Liver (tissue), 3 donors: ENCODE data around the gene UBALD1.

Source experiments
- FOXA1 ChIP-seq: IDR thresholded peaks from 2 replicates; pipeline ENCODE4 v1.6.1; 2016; ENCODE audit warnings: antibody characterized with exemption
- HNF4G ChIP-seq: IDR thresholded peaks from 2 replicates; pipeline ENCODE4 v1.6.1; 2016; ENCODE audit warnings: antibody characterized with exemption
- JUND ChIP-seq, 2 donors: IDR thresholded peaks; 2 replicates each; pipeline ENCODE4 v1.6.1; 2016; ENCODE audit warnings: antibody characterized with exemption in 2 of 2
- NR2F2 ChIP-seq: IDR thresholded peaks from 2 replicates; pipeline ENCODE4 v1.6.1; 2016; ENCODE audit warnings: antibody characterized with exemption
- RXRA ChIP-seq, 2 donors: IDR thresholded peaks; 2 replicates each; pipeline ENCODE4 v1.6.1; 2017 to 2018; ENCODE audit warnings: antibody characterized with exemption in 2 of 2, mild to moderate bottlenecking in 1 of 2
- SP1 ChIP-seq: IDR thresholded peaks from 2 replicates; pipeline ENCODE4 v1.6.1; 2018; ENCODE audit warnings: antibody characterized with exemption, mild to moderate bottlenecking
- TAF1 ChIP-seq: conservative IDR thresholded peaks from 2 replicates; pipeline ENCODE4 v1.6.1; 2016; ENCODE audit warnings: antibody characterized with exemption, mild to moderate bottlenecking
- YY1 ChIP-seq: IDR thresholded peaks from 2 replicates; pipeline ENCODE4 v1.6.1; 2016; ENCODE audit warnings: antibody characterized with exemption, mild to moderate bottlenecking
- TF ChIP-seq, protein P1 (sequence below): IDR thresholded peaks from 2 replicates; pipeline ENCODE4 v1.6.1; 2016; ENCODE audit warnings: antibody characterized with exemption
- TF ChIP-seq, protein P2 (sequence below): fragments of 150-350 bp; IDR thresholded peaks from 2 replicates; pipeline ENCODE4 v1.5.1; 2017; ENCODE audit warnings: improper control_type of control experiment, low read depth, low read length; ENCODE audit not compliant: missing input control
- TF ChIP-seq, protein P3 (sequence below): IDR thresholded peaks from 2 replicates; pipeline ENCODE4 v1.6.1; 2016; ENCODE audit warnings: antibody characterized with exemption, mild to moderate bottlenecking
- TF ChIP-seq, protein P4 (sequence below): IDR thresholded peaks from 2 replicates; pipeline ENCODE4 v1.6.1; 2016; ENCODE audit warnings: antibody characterized with exemption
- donor health status: healthy.
- donor health status: healthy.

DNA sequence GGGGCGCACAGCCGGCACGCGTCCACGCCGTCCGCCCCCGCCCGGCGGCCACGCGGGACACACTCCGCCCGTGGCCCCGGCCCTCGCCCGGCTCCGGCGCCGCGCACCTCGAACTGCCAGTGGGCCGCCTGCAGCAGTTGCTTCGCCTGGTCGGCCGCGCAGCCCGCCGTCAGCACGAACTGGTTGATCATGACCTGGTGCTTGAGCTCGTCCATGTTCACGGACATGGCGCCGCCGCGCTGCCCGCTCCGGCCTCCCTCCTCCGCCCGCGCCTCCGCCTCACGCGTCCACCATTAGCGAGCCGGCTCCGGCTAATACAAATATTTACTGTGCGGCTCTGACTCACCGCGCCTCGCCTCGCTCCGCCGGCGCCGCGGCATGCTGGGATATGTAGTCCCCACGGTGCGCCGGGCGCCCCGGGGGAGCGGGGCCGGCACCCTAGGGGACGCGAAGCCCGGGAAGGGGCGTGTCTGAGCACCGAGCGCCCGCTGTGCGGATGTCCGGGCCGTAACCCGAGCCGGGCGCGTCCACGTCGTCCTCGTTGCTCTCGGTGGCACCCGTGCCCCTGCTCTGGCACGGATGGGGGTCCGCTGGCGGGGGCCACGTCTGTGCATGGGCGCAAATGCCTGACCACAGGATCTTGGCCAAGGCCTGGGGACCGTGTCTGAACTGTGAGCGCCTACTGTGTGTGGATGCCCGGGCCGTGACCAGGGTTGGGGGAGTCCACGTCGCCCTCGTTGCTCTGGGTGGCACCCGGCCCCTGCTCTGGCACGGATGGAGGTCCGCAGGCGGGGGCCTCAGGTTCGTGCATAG, at the start of gene UBALD1:
- TF ChIP-seq, protein P1, sequence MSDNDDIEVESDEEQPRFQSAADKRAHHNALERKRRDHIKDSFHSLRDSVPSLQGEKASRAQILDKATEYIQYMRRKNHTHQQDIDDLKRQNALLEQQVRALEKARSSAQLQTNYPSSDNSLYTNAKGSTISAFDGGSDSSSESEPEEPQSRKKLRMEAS: no peak
- TF ChIP-seq, protein P2, sequence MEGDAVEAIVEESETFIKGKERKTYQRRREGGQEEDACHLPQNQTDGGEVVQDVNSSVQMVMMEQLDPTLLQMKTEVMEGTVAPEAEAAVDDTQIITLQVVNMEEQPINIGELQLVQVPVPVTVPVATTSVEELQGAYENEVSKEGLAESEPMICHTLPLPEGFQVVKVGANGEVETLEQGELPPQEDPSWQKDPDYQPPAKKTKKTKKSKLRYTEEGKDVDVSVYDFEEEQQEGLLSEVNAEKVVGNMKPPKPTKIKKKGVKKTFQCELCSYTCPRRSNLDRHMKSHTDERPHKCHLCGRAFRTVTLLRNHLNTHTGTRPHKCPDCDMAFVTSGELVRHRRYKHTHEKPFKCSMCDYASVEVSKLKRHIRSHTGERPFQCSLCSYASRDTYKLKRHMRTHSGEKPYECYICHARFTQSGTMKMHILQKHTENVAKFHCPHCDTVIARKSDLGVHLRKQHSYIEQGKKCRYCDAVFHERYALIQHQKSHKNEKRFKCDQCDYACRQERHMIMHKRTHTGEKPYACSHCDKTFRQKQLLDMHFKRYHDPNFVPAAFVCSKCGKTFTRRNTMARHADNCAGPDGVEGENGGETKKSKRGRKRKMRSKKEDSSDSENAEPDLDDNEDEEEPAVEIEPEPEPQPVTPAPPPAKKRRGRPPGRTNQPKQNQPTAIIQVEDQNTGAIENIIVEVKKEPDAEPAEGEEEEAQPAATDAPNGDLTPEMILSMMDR: peak; percentile 1
- TF ChIP-seq, protein P3, sequence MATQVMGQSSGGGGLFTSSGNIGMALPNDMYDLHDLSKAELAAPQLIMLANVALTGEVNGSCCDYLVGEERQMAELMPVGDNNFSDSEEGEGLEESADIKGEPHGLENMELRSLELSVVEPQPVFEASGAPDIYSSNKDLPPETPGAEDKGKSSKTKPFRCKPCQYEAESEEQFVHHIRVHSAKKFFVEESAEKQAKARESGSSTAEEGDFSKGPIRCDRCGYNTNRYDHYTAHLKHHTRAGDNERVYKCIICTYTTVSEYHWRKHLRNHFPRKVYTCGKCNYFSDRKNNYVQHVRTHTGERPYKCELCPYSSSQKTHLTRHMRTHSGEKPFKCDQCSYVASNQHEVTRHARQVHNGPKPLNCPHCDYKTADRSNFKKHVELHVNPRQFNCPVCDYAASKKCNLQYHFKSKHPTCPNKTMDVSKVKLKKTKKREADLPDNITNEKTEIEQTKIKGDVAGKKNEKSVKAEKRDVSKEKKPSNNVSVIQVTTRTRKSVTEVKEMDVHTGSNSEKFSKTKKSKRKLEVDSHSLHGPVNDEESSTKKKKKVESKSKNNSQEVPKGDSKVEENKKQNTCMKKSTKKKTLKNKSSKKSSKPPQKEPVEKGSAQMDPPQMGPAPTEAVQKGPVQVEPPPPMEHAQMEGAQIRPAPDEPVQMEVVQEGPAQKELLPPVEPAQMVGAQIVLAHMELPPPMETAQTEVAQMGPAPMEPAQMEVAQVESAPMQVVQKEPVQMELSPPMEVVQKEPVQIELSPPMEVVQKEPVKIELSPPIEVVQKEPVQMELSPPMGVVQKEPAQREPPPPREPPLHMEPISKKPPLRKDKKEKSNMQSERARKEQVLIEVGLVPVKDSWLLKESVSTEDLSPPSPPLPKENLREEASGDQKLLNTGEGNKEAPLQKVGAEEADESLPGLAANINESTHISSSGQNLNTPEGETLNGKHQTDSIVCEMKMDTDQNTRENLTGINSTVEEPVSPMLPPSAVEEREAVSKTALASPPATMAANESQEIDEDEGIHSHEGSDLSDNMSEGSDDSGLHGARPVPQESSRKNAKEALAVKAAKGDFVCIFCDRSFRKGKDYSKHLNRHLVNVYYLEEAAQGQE: peak; percentile 80
- TF ChIP-seq TAF1 (no peak), YY1 (peak; percentile 95), FOXA1 (peak; percentile 43), HNF4G (no peak), JUND (IDR thresholded peaks at IDR 0.05) (peak in 1 of 2 donors; percentile 94), NR2F2 (no peak), SP1 (peak; percentile 66), RXRA (IDR thresholded peaks at IDR 0.05) (no peak)
- TF ChIP-seq, protein P4, sequence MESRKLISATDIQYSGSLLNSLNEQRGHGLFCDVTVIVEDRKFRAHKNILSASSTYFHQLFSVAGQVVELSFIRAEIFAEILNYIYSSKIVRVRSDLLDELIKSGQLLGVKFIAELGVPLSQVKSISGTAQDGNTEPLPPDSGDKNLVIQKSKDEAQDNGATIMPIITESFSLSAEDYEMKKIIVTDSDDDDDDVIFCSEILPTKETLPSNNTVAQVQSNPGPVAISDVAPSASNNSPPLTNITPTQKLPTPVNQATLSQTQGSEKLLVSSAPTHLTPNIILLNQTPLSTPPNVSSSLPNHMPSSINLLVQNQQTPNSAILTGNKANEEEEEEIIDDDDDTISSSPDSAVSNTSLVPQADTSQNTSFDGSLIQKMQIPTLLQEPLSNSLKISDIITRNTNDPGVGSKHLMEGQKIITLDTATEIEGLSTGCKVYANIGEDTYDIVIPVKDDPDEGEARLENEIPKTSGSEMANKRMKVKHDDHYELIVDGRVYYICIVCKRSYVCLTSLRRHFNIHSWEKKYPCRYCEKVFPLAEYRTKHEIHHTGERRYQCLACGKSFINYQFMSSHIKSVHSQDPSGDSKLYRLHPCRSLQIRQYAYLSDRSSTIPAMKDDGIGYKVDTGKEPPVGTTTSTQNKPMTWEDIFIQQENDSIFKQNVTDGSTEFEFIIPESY: no peak
